ENCODE results near the gene TAF10. TPM values are rescaled to one million over a fixed set of nuclear protein-coding genes. Genes with fewer than 3 reads are reported as not detected.
A peak's percentile ranks its signal among the peaks of the same experiment; 100 is the strongest.

Gene TAF10
- total and polyA plus RNA-seq, 2 of the 13 experiments (the other 11 are each of a cell fraction or from before 2014, with no cell fraction given): 71.3 to 134 TPM

DNA sequence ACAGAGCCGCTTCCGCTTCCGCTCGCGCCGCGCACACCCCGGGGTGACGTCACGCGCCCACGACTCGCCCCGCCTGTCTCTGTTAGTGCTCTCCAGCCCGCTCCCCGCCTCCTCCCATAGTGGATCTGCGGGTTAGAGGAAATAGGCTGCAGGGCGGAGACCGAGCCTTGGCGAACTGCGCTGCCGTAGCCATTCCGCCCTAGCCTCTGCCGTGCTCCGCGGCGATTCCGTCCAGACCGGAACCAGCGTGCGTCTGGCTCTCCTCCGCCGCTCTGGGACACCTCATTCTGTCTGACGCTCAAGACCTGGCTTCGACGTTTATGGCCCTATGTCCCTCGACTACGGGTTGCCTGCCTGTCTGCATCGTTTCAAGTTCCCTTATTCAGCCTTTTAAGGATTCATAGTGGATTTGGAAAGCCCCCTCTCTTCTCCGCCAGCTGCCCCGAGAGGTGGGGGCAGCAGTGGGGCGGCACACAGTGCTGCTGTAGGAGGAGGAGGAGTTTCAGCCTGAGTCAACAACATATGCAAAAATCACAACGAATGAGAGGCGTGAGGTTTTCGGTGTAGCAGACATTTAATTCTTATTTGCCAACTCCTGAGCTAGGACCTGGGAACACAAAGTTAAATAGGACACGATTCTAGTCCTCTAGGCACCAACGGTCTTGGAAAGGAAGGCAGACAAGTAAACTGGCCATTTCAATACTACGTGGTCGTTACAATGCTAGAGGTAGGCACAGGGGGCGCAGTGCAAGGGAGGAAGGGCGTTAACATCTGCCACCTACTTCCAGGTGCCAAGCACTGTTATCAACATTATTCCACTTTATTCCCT is at the start of gene TAF10 (continued):
- TF ChIP-seq, protein P1, sequence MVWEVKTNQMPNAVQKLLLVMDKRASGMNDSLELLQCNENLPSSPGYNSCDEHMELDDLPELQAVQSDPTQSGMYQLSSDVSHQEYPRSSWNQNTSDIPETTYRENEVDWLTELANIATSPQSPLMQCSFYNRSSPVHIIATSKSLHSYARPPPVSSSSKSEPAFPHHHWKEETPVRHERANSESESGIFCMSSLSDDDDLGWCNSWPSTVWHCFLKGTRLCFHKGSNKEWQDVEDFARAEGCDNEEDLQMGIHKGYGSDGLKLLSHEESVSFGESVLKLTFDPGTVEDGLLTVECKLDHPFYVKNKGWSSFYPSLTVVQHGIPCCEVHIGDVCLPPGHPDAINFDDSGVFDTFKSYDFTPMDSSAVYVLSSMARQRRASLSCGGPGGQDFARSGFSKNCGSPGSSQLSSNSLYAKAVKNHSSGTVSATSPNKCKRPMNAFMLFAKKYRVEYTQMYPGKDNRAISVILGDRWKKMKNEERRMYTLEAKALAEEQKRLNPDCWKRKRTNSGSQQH (CRISPR knock-in tag; IDR thresholded peaks at IDR 0.05; ENCODE audit: low read depth): peak; percentile 42; the same call in 1 of the 2 replicates
- TF ChIP-seq HNRNPK (IDR thresholded peaks at IDR 0.05; ENCODE audit: low read depth, low read length, poor library complexity, severe bottlenecking) (peak; percentile 6), JUN (CRISPR knock-in tag; IDR thresholded peaks at IDR 0.05) (peak; percentile 31), KLF16 (CRISPR knock-in tag; IDR thresholded peaks at IDR 0.05) (peak; percentile 43 to 65; a peak in 2 of 4 replicates), CENPT (CRISPR knock-in tag; IDR thresholded peaks at IDR 0.05; ENCODE audit: low read depth) (peak; percentile 48; the same call in 1 of the 2 replicates), ZNF263 (CRISPR knock-in tag; IDR thresholded peaks at IDR 0.05) (peak; percentile 68; the same call in 1 of the 2 replicates), ZNF674 (CRISPR knock-in tag; IDR thresholded peaks at IDR 0.05; ENCODE audit: low read depth) (no peak), SOX6 (IDR thresholded peaks at IDR 0.05) (no peak), SOX6 (CRISPR knock-in tag; IDR thresholded peaks at IDR 0.05) (peak; percentile 62), AKAP8 (CRISPR knock-in tag; IDR thresholded peaks at IDR 0.05) (peak; percentile 86), ZNF543 (CRISPR knock-in tag; IDR thresholded peaks at IDR 0.05) (no peak), ZSCAN9 (CRISPR knock-in tag; IDR thresholded peaks at IDR 0.05; ENCODE audit: borderline replicate concordance) (no peak), HDAC1 (CRISPR knock-in tag; IDR thresholded peaks at IDR 0.05) (peak; percentile 62), ELF1 (CRISPR knock-in tag; IDR thresholded peaks at IDR 0.05) (peak; percentile 87), PAX8 (CRISPR knock-in tag; IDR thresholded peaks at IDR 0.05; ENCODE audit: borderline replicate concordance) (no peak), GATAD2A (CRISPR knock-in tag; IDR thresholded peaks at IDR 0.05) (peak; percentile 54)
- TF ChIP-seq, protein P2, sequence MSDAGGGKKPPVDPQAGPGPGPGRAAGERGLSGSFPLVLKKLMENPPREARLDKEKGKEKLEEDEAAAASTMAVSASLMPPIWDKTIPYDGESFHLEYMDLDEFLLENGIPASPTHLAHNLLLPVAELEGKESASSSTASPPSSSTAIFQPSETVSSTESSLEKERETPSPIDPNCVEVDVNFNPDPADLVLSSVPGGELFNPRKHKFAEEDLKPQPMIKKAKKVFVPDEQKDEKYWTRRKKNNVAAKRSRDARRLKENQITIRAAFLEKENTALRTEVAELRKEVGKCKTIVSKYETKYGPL (CRISPR knock-in tag; IDR thresholded peaks at IDR 0.05): no peak
- TF ChIP-seq, protein P3, sequence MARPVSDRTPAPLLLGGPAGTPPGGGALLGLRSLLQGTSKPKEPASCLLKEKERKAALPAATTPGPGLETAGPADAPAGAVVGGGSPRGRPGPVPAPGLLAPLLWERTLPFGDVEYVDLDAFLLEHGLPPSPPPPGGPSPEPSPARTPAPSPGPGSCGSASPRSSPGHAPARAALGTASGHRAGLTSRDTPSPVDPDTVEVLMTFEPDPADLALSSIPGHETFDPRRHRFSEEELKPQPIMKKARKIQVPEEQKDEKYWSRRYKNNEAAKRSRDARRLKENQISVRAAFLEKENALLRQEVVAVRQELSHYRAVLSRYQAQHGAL (CRISPR knock-in tag; IDR thresholded peaks at IDR 0.05; ENCODE audit: not compliant biosample characterization): no peak
- TF ChIP-seq, protein P4, sequence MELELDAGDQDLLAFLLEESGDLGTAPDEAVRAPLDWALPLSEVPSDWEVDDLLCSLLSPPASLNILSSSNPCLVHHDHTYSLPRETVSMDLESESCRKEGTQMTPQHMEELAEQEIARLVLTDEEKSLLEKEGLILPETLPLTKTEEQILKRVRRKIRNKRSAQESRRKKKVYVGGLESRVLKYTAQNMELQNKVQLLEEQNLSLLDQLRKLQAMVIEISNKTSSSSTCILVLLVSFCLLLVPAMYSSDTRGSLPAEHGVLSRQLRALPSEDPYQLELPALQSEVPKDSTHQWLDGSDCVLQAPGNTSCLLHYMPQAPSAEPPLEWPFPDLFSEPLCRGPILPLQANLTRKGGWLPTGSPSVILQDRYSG (CRISPR knock-in tag; IDR thresholded peaks at IDR 0.05): no peak
- TF ChIP-seq, protein P5, sequence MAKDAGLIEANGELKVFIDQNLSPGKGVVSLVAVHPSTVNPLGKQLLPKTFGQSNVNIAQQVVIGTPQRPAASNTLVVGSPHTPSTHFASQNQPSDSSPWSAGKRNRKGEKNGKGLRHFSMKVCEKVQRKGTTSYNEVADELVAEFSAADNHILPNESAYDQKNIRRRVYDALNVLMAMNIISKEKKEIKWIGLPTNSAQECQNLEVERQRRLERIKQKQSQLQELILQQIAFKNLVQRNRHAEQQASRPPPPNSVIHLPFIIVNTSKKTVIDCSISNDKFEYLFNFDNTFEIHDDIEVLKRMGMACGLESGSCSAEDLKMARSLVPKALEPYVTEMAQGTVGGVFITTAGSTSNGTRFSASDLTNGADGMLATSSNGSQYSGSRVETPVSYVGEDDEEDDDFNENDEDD (CRISPR knock-in tag; IDR thresholded peaks at IDR 0.05; ENCODE audit: borderline replicate concordance): peak; percentile 54; the same call in 1 of the 2 replicates
- TF ChIP-seq, protein P6, sequence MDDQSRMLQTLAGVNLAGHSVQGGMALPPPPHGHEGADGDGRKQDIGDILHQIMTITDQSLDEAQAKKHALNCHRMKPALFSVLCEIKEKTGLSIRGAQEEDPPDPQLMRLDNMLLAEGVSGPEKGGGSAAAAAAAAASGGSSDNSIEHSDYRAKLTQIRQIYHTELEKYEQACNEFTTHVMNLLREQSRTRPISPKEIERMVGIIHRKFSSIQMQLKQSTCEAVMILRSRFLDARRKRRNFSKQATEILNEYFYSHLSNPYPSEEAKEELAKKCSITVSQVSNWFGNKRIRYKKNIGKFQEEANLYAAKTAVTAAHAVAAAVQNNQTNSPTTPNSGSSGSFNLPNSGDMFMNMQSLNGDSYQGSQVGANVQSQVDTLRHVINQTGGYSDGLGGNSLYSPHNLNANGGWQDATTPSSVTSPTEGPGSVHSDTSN (CRISPR knock-in tag; IDR thresholded peaks at IDR 0.05; ENCODE audit: borderline replicate concordance): no peak
- TF ChIP-seq, protein P7, sequence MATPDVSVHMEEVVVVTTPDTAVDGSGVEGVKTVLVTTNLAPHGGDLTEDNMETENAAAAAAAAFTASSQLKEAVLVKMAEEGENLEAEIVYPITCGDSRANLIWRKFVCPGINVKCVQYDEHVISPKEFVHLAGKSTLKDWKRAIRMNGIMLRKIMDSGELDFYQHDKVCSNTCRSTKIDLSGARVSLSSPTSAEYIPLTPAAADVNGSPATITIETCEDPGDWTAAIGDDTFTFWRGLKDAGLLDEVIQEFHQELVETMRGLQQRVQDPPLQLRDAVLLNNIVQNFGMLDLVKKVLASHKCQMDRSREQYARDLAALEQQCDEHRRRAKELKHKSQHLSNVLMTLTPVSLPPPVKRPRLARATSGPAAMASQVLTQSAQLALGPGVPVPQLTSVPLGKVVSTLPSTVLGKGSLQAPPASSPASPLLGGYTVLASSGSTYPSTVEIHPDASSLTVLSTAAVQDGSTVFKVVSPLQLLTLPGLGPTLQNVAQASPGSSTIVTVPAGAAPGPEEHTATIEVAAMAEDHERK (CRISPR knock-in tag; IDR thresholded peaks at IDR 0.05; ENCODE audit: low read depth): no peak

Data from HepG2 (cell line).